Esophagus mucosa (tissue), 1 donor: ENCODE results near the gene TTLL4. TPM values are rescaled to one million over a fixed set of nuclear protein-coding genes. Genes with fewer than 3 reads are reported as not detected.

ENCODE experiments used
- ATAC-seq: fragments of 200-7000 bp; cut with Tn5 transposase; one replicate; pipeline ENCODE4 v1.9.1; 2020
- total RNA-seq: library from RNA; stranded (reverse); gene quantifications from one replicate; pipeline ENCODE4 v1.2.4, GENCODE V29; 2023
- donor health status: DM: yes; HTN: yes; CAD: no.

The TTLL4 gene, protein sequence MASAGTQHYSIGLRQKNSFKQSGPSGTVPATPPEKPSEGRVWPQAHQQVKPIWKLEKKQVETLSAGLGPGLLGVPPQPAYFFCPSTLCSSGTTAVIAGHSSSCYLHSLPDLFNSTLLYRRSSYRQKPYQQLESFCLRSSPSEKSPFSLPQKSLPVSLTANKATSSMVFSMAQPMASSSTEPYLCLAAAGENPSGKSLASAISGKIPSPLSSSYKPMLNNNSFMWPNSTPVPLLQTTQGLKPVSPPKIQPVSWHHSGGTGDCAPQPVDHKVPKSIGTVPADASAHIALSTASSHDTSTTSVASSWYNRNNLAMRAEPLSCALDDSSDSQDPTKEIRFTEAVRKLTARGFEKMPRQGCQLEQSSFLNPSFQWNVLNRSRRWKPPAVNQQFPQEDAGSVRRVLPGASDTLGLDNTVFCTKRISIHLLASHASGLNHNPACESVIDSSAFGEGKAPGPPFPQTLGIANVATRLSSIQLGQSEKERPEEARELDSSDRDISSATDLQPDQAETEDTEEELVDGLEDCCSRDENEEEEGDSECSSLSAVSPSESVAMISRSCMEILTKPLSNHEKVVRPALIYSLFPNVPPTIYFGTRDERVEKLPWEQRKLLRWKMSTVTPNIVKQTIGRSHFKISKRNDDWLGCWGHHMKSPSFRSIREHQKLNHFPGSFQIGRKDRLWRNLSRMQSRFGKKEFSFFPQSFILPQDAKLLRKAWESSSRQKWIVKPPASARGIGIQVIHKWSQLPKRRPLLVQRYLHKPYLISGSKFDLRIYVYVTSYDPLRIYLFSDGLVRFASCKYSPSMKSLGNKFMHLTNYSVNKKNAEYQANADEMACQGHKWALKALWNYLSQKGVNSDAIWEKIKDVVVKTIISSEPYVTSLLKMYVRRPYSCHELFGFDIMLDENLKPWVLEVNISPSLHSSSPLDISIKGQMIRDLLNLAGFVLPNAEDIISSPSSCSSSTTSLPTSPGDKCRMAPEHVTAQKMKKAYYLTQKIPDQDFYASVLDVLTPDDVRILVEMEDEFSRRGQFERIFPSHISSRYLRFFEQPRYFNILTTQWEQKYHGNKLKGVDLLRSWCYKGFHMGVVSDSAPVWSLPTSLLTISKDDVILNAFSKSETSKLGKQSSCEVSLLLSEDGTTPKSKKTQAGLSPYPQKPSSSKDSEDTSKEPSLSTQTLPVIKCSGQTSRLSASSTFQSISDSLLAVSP
- total RNA-seq: 14.0 TPM

GRCh38 chr2:218710687-218711549 lies at the start of gene TTLL4:
Gene TTLL4, plus strand, starts transcription at chr2:218710835. Its CDS starts 26,842 bp downstream, at chr2:218737677.
- ATAC-seq: peak; percentile 99

GRCh38 chr2:218662377-218662776 lies 48.3 kb upstream of the TTLL4 start:
- ATAC-seq: no peak

DNA sequence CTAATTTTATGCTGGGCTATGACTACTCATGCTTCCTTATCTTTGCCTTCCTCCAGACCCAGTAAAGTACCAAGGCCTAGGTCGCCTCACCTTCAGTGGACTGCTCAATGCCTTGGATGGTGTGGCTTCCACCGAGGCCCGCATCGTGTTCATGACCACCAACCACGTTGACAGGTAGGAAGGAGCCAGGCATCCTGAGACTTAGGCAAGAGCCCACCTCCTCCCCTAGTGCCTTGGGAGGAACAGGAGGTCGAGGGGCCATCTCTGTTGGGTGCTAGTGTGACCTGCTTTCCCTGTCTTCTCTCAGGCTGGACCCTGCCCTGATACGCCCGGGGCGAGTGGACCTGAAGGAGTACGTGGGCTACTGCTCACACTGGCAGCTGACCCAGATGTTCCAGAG lies 47.8 kb upstream of the TTLL4 start:
- ATAC-seq: no peak

GRCh38 chr2:218663901-218664300 lies 46.7 kb upstream of the TTLL4 start:
- no peak for ATAC-seq

DNA sequence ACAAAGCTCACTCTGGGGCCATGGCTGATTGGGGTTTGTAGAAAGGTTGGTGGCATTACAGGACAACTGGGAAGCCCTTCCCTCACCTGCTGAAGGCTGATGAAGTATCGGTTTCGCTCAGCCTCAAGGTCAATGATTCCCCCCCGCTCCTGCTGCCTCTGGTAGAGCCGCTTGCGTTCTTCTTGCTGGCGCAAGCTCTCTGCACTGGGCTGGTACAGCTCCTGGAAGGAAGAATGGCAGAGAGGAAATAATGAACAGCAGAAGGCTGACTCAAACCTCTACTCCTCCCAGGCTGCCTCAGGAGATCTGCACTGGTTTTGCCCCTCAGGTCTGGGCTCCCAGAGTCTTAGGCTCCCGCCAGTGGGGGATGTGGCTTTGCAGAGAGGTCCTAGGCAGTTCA lies 46.0 kb upstream of the TTLL4 start:
- no peak for ATAC-seq

DNA sequence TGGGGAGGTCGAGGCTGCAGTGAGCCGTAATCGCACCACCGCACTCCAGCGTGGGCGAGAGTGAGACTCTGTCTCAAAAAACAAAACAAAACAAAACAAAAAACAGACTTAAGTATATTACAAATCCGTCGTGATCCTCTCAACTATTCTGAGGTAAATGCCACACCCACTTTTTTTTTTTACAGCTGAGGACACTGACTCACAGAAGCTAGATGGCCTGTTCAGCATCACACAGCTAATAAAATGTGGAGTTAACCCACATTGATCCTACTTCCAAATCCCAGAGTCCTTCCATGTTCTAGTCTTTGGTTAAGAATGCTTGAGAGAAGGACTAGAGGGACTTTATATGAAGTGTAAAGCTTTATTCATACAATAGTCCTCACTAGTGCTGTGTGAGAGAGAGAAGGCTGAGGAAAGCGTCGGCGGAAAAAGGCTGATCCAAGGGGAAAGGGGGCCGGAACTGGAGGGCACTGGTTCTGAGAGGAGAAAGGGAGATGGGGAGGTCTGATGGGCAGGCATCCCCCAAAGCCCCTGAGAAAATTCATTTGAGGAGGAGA lies 39.5 kb upstream of the TTLL4 start:
- peak; percentile 70 for ATAC-seq

GRCh38 chr2:218671654-218672566 lies 38.7 kb upstream of the TTLL4 start, which contains the start of the genes RNF25 and STK36:
Gene RNF25, minus strand, starts transcription at chr2:218672002. Its CDS starts 32 bp downstream, at chr2:218671970.
Gene STK36, plus strand, starts transcription at chr2:218672086. Its CDS starts 744 bp downstream, at chr2:218672830.
- peak; percentile 89 for ATAC-seq

- ATAC-seq: no peak
Observed at GRCh38 chr2:218679119-218679518, 31.5 kb upstream of the TTLL4 start.

GRCh38 chr2:218680061-218680460 lies 30.6 kb upstream of the TTLL4 start:
- no peak for ATAC-seq

GRCh38 chr2:218687400-218688060 lies 23.1 kb upstream of the TTLL4 start:
- peak; percentile 91 for ATAC-seq

GRCh38 chr2:218691234-218691633 lies 19.4 kb upstream of the TTLL4 start:
- no peak for ATAC-seq

DNA sequence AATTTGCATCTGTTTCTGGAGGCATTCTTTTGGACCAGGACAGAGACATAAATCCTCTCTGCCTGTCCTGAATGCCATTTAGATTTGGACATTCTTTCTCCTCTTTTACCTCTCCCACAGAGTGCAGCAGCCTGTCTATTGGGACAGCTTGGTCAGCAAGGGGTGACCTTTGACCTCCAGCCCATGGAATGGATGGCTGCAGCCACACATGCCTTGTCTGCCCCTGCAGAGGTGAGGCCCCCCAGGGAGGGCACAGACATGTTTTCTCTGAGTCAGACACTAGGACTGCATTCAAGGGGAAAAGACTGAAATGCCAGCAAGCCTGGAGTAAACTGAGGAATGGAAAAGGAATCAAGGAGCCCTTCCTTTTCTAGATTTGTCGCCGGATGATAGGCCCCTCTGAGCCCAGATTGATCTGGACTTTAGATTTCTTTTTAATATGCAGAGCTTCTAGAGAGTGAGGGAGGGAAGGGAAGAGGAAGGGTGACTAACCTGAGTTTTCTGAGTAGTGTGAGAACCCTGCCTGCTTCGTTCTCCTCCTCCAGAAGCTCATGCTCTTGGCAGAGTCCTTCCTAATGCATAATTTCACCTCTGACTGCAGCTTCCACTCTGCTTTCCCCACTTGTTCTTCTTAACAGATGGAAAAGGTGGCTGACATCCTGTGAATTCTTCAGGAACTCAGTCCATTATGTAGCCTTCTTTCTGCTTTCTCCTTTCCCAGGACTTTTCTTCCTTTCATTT lies 16.1 kb upstream of the TTLL4 start:
- no peak for ATAC-seq

- no peak for ATAC-seq
Observed at GRCh38 chr2:218698885-218699284, 11.8 kb upstream of the TTLL4 start.

DNA sequence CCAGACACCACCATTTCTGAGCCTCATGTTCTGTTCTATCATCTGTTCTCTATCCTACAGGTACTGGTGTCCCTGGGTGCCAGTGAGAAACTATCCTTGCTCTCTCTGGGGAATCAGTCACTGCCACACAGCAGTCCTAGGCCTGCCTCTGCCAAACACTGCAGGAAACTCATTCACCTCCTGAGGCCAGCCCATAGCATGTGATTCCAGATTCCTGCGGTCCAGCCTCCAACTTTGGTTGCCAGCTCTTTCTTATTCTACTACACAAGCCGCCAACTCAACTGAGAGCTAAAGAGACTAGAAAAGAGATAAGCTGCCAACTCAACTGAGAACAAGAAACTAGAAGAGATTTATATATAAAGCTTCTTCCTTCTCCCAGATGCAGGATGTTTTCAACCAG lies 8.8 kb upstream of the TTLL4 start:
- no peak for ATAC-seq

- no peak for ATAC-seq
Observed at GRCh38 chr2:218703341-218703740, 7.3 kb upstream of the TTLL4 start.

- ATAC-seq: no peak
Observed at GRCh38 chr2:218708086-218708485, 2.5 kb upstream of the TTLL4 start.

DNA sequence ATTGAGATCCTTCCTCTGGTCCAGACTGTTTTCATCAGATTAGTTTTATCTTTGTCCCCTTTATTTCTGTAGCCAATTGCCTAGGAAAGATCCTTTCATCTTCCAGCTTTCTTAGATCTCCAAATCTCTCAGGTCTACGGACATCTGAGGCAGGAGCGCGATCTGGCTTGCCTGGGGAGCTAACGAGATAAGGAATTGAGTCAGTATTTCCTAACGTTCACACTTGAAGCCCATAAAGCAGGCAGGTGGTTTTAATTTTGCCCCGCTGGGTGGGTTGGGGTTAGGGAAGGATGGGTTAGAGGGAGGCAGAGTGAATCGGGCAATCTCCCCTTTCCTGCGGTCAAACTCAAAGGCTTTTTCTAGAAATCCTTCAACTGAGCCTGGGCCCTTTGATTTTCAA lies 727 bp upstream of the TTLL4 start:
- ATAC-seq: no peak

DNA sequence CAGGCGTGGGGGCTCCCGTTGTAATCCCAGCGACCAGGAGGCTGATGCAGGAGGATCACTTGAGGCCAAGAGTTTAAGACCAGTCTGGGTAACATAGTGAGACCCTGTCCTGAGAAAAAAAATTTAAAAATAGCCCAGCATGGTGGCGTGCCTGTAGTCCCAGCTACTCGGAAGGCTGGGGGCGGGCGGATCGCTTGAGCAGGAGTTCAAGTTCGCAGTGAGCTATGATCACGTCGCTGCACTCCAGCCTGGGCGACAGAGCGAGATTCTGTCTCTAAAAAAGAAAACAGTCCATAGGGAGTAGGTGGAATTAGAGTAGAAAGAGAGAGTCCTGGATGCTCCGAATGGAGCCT lies 325 bp upstream of the TTLL4 start:
- ATAC-seq: no peak

DNA sequence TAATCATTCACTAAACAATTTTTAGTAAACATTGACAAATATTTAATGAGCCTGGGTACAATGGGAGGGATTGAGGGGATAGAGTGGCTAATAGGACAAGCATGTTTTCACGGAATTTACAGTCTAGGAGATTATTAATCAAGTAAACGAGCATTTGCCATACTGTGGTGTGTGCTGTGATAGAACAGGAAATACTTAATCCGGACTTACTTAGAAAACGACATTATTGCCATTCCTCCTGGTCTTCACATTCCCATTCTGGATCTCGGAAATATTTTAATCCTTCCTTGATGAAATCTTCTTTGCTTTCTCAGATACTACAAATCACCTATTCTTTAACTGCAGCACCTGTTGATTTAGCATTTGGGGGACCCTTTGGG lies 905 bp downstream of the TTLL4 start:
- ATAC-seq: no peak
